ENCODE measurements around the gene TRAPPC3L.

TRAPPC3L gene

DNA sequence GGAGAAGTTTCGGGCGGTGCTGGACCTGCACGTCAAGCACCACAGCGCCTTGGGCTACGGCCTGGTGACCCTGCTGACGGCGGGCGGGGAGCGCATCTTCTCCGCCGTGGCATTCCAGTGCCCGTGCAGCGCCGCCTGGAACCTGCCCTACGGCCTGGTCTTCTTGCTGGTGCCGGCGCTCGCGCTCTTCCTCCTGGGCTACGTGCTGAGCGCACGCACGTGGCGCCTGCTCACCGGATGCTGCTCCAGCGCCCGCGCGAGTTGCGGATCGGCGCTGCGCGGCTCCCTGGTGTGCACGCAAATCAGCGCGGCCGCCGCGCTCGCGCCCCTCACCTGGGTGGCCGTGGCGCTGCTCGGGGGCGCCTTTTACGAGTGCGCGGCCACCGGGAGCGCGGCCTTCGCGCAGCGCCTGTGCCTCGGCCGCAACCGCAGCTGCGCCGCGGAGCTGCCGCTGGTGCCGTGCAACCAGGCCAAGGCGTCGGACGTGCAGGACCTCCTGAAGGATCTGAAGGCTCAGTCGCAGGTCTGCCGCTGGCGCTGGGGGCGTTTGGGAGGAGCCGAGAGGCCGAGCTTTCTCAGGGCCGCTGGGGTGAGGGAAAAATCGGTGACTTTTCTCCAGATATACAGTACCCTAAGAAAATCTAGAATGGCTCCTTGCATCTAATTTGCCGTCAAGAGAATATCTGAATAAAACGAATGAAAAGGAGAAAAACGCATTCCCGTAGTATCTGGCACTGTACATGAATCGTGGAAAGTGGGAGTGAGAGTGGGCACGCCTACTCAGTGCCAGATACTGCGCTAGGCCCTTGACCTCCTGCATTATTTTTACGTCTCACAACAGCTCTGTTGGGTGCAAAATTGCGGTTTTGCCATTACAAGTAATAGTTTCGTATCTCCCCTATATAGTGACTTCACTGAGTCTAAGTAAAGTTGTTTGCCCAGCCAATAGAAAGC lies 83.3 kb downstream of the TRAPPC3L start:
- no peak for DNase-seq

DNA sequence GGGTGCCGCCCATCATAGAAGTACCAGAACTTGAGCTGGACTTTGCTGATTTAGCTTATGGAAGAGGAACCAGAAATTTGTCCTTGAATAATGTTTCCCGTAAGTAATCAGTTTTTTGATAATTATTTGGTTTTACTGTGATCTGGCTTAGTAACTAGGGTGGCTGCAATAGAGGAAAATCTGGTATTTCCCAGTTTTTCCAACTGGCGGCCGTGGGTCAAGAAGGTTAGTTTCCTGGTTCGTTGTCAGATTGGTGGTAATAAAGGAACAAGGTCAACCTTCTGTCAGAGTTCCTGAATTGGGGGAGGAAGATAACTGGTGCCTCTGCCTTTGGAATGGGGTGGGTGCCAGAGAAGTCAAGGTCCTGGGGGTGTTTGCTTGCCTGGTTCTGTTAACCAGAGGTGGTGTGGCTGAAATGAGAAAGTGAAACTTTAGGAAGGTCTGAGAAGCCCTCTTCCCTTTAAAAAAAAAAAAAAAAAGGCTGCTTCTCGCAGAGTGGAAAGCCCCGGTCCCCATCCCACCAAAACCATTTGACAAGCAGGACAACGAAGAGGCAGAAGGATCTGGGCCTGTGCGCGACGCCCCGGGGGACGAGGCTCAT lies 84.1 kb downstream of the TRAPPC3L start, which contains the start of gene CALHM6:
Gene CALHM6, plus strand, starts transcription at position 45 of the 601 bp plus-strand sequence. Its CDS starts 555 bp downstream, at position 600.
- no peak for DNase-seq

DNA sequence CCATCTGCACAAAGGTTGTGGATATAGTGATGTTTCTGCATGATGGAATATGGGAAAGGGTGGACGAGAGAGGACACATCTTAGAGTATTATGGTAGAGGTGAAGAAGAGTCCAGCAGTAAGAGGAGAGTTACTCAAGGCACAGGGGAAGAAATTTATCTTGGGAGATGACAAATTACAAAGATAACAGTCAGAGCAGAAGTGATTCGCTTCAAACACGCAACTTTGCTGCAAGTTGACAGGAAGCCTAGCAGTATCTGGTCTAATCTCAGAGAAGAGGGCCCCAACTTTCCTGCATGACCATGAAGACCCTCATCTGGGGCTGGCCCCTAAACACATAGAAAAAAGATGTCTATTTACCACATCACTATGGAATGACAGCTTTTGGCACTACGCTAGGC lies 85.6 kb downstream of the TRAPPC3L start:
- no peak for DNase-seq

DNA sequence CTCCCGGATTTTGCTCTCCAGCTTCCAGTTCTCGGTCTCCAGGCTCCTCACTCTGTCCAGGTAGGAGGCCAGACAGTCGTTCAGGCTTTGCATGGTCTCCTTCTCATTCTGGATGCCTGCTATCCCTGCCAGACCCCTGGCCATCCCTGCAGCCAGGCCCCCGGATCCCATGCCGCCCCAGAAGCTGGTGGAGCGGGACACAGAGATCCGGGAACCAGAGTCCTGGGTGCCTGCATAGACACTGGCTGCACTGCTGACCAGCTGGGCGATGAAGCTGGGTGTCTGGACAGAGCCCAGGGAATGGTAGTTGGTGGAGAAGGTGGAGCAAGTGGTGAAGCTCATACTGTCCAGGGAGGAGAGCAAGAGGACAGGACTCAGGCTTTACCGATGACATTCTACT lies 87.2 kb downstream of the TRAPPC3L start:
- no peak for DNase-seq

DNA sequence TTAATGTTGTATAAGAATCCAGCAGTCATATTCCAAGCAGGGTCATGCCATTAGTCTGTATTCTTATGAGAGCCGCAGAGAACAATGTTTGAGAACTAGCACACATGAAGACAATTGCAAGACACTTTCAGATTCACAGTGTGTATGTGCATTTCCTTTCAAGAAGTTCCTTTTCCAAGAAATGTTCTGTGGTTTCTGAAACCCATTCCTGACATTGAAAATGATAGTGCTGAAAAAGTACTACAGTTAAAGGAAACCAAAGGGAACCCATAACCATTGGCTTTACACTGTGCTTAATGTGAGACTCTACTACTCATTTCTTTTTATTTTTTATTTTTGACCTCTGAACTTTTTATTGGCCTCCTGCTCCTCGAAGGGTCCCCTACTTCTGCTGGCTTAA lies 88.6 kb downstream of the TRAPPC3L start:
- no peak for DNase-seq

DNA sequence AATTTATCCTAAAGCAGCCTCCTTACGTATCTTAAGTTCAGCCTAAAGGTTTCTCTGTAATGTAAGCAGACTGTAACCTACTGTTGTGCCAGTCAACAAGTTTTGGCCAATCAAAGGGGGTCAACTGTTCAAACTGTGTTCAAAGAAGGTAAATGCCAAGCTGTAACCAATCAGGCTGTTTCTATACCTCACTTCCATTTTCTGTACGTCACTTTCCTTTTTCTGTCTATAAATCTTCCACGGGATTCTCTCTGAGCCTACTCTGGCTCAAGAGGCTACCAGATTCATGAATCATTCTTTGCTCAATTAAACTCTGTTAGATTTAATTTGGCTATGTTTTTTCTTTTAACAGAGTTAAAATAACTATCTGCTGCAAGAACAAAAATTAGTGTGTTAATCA lies 89.4 kb downstream of the TRAPPC3L start:
- DNase-seq, result no peak

DNA sequence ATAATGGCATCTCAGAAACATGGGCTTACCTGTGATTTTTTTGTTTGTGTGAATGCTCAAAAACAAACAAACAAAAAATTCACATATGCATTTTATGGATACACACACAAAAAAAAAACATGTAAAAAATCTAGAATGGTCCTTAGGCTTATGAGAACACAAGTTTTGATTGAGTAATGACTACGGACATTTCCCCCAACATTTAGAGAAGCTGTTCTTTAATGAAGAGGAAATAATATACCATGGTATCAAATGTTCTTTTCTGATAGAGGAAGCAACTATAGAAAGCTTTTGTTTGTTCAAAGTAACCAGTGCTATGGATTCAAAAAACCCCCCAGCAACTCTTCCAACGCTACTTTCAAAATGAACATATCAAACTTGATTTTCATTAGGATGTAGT lies 93.0 kb downstream of the TRAPPC3L start:
- no peak for DNase-seq

DNA sequence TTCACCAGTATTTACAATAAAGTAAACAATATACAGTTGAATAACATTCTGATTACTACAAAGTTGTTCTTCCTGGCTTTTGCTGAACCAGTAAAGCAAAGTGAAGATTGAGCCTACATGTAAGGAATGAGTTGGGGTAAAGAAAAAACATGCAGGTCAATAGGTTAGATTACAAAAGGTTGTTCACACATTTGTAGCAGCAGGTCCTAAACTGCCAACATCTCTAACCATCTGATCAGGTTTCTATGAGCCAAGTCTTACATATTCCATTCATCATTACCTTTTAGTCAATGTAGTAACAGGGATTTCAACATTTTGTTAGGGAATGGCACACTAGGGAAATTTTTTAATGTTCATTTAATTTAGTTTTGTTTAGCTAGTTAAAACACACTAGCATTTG lies 93.6 kb downstream of the TRAPPC3L start:
- no peak for DNase-seq

DNA sequence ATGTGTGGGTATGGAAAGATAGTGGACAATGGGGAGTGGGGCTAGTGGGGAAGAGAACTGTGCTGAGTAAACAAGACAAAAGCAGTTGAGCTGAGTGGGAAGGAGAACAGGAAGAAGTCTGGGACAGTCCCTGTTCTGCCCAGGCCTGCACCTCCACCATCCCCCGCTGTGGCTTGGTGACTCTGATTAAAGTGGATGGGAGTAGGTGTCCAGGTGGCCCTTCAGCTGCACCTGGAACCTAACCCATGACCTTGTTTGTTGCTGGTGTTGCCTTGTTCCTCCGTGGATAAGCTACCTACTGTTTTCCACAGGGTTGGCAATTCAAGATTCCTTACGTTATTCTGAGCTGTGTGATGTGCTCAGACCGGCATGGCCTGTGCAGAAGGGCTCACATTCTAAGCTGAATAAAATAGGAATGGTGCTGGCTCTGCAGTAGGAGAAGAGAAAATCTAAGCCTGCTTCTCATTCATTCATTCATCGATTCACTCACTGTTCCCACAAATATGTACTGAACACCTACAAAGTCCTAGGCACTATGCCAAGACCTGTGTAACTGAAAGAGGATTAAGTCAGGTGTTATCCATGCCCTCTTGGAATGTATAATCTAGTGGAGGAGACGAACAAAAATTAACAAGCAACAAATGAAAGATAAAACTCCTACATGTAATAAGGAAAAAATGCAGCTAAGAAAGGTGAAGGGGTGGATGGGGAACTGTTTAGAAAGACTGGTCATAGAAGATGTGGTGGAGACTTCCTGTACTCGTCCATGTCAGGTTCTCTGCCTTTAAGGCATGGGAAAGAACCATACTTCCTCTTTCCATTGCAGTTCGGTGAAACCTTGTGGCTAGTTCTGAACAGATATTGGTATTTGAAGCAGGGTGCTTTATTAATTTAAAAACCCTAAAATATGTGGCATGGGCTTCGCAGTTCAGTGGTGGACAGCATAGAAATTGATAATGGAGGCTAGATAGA lies 94.4 kb downstream of the TRAPPC3L start:
- peak; percentile 83 for DNase-seq

DNA sequence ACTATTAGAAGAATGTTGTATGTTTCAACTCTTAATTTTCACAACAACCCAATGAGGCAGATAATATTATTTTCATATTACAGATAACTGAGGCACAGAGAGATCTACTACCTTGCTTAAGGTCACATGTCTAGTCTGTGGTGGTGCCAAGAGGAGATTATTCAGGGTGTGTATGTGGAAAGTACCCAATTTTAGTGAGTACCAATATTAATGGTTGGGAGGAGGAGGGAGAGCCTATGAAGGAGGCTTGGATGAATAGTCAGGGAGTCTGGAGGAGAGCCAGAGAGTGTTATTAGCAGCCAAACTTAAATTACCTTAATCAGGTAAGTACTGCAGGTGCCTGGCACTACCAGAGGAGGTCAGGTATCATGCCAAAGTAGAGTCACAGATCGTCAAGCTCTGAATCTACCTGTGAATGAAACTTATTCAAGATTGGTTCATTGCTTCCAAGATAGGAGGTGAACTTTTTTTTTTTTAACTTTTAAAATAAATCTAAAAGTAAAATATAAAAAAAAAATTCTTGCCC lies 95.2 kb downstream of the TRAPPC3L start:
- DNase-seq, result peak; percentile 98

DNA sequence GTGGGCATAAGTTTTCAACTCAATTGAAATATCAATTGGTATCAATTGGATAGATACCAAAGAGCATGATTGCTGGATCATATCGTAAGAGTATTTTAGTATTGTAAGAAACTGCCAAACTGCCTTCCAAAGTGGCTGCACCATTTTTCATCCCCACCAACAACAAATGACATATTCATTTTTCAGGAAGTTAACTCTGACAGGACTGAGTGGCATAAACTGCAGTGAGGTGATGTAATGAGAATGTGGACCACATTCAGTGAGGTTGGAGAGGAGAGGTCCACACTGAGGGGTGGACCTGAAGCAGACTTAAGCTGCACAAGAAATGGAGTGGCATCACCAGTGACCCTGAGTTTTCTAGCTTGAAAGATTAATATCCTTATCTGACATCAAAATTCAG lies 95.9 kb downstream of the TRAPPC3L start:
- no peak for DNase-seq

DNA sequence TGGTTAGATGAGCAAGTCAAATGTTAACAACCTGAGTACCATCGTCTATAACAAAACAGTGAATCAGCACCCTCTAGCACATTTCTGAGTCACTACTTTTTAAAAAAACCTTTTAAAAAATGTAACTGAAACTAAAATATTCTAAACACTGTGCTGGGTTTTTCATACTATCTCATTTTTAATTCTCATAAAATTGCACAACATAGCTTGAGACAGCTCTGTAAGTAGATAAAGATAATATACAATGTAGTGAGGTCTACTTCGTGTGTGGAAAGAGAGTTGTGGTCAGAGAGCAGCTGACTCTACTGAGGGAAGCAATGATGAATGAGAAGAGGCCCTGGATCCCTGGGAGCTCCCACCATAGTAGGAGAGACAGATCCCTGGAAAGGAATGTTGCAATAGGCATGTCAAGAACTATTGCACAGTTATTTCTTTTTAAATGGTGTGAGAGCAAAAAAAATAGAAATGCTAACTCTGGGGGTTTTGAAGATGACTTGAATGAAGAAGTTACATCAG lies 97.9 kb downstream of the TRAPPC3L start:
- no peak for DNase-seq

DNA sequence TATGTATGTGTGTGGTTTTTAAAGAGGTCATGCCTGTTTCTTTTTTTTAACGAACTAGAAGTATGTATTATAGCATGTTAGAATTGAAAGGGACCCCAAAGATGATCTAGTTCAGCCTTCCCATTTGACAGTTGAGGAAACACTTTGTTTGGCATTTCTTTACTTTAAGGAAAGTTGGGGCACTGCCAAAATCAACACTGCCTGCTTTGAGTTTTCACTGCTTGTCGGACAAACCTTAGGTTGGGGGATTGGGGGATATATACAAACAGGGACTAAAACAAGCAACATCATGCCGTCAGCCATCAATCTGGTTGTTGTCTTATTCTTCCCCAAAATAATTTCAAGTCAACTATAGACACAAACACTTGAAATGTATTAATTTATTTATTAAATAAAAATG lies 98.4 kb downstream of the TRAPPC3L start:
- peak; percentile 4 for DNase-seq

DNA sequence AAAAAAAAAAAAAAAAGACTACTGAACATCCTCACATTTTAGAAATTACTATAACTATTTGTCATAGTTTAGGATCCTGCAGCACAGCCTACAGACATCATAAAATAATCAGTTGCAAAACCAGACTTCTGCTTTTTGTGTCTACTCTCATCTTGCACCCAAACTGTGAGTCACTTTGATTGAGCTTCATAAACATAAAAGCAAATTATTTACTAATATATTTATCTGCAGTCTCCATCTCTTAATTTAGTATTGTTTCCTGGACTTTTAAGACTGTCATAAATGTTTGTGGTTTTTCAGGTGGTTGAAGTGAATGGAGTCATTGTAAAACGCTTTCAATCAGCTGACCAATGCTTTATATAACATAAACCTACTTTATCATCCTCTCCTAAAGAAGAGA lies 99.1 kb downstream of the TRAPPC3L start:
- no peak for DNase-seq

DNA sequence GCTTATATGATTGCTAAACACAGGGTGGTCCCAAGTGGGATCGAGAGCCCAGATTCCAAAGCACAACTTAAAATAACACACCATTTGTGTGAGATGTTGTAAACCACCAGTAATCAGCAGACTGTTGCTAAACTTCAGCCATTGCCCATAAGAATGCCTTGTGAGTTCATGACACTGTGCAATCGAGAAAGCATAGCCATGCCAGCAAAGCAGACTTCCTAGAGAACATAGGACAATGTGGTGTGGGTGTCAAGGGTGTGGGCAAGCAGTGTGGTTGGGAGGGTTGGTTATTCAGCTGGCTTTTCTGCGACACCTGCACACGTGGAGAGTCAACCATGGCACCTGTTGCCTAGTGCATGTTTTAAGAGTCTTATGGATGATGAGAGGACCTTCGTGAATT lies 100.4 kb downstream of the TRAPPC3L start:
- no peak for DNase-seq

All from NCI-H1105 treated with DMSO at 0.1 percent for 48 hours (cell line).